ENCODE measurements around the gene SEMA7A.

The SEMA7A gene

GRCh38 chr15:74429781-74430400, 3.9 kb downstream of the SEMA7A start:
- DNase-seq = no peak

GRCh38 chr15:74428970-74429780, 4.6 kb downstream of the SEMA7A start:
- DNase-seq = no peak

- no peak for DNase-seq
These were observed 5.3 kb downstream of the SEMA7A start for GRCh38 chr15:74428442-74428787.

GRCh38 chr15:74427607-74428441, 5.9 kb downstream of the SEMA7A start:
- no peak for DNase-seq

GRCh38 chr15:74426404-74427281, 7.1 kb downstream of the SEMA7A start:
- DNase-seq = no peak

- no peak for DNase-seq
These were observed 8.1 kb downstream of the SEMA7A start for GRCh38 chr15:74425630-74426029.

GRCh38 chr15:74424901-74425528, 8.7 kb downstream of the SEMA7A start:
- no peak for DNase-seq

GRCh38 chr15:74423431-74424257, 10.1 kb downstream of the SEMA7A start:
- no peak for DNase-seq

GRCh38 chr15:74422652-74423430, 10.9 kb downstream of the SEMA7A start:
- no peak for DNase-seq

GRCh38 chr15:74422265-74422651, 11.5 kb downstream of the SEMA7A start:
- no peak for DNase-seq

- DNase-seq = no peak
These were observed 12.2 kb downstream of the SEMA7A start for GRCh38 chr15:74421302-74422245.

GRCh38 chr15:74420193-74420905, 13.4 kb downstream of the SEMA7A start:
- no peak for DNase-seq

- no peak for DNase-seq
These were observed 14.3 kb downstream of the SEMA7A start for GRCh38 chr15:74419432-74419831.

GRCh38 chr15:74418575-74419338, 15.0 kb downstream of the SEMA7A start:
- DNase-seq = no peak

- no peak for DNase-seq
These were observed 16.1 kb downstream of the SEMA7A start for GRCh38 chr15:74417670-74418069.

- no peak for DNase-seq
These were observed 16.5 kb downstream of the SEMA7A start for GRCh38 chr15:74417225-74417624.

Data from bone marrow (tissue), 2 donors.